IMR-90 (cell line): ENCODE measurements around the gene GGA2. TPM values are rescaled to one million over a fixed set of nuclear protein-coding genes. Genes with fewer than 3 reads are reported as not detected.

Experiments
- ATAC-seq: fragments of 200-7000 bp; cut with Tn5 transposase; 2 replicates; pipeline ENCODE4 v1.9.1; 2020; ENCODE audit warnings: low read depth, mild to moderate bottlenecking, moderate library complexity
- BruUV-seq: library from RNA; stranded (reverse); fragments of 400-500 nt; replicated peaks from 2 replicates; lab custom pipeline; 2021; lab: Mats Ljungman, UMichigan
- CTCF ChIA-PET: fragments of 300-600 bp; formaldehyde crosslinking; extraction: SDS; loops from one replicate; lab custom pipeline; 2021; ENCODE audit warnings: antibody characterized with exemption; lab: Yijun Ruan, JAX
- POLR2A ChIA-PET: fragments of 300-600 bp; sonication (Branson Sonifier 250); formaldehyde crosslinking; loops from one replicate; lab custom pipeline; 2022; ENCODE audit warnings: antibody characterized with exemption; ENCODE audit not compliant: unreplicated experiment; lab: Charles Lee
- DNase-seq: peaks from one replicate; pipeline ENCODE4 v3.0.0; 2013
- H2AFZ ChIP-seq: replicated peaks from 2 replicates; pipeline ENCODE3; 2013; ENCODE audit warnings: low read length, mild to moderate bottlenecking; ENCODE audit not compliant: poor library complexity
- H2AK5ac ChIP-seq: 2 replicates; pipeline ENCODE4 v1.6.1; 2013; ENCODE audit warnings: low read depth, low read length, inconsistent platforms
- H2AK9ac ChIP-seq: replicated peaks from 2 replicates; pipeline ENCODE3; 2013; ENCODE audit warnings: mild to moderate bottlenecking, low read depth, low read length, moderate library complexity; ENCODE audit not compliant: poor library complexity
- H2BK120ac ChIP-seq: 2 replicates; pipeline ENCODE4 v1.6.1; 2013; ENCODE audit warnings: low read depth, low read length, inconsistent platforms
- H2BK15ac ChIP-seq: 3 replicates; pipeline ENCODE4 v1.6.1; 2013; ENCODE audit warnings: low read depth, low read length, inconsistent platforms
- H2BK20ac ChIP-seq: 2 replicates; pipeline ENCODE4 v1.6.1; 2013; ENCODE audit warnings: low read depth, mild to moderate bottlenecking, inconsistent platforms, low read length, moderate library complexity
- H2BK5ac ChIP-seq: 2 replicates; pipeline ENCODE4 v1.6.1; 2013; ENCODE audit warnings: mild to moderate bottlenecking, low read depth, low read length, inconsistent platforms; ENCODE audit not compliant: poor library complexity, severe bottlenecking
- H3K14ac ChIP-seq: replicated peaks from 2 replicates; pipeline ENCODE4 v1.6.1; 2013; ENCODE audit warnings: low read depth, low read length, inconsistent platforms
- H3K18ac ChIP-seq: 2 replicates; pipeline ENCODE4 v1.6.1; 2013; ENCODE audit warnings: low read depth, low read length, control low read depth
- H3K23ac ChIP-seq: 2 replicates; pipeline ENCODE4 v1.6.1; 2013; ENCODE audit warnings: low read depth, low read length, inconsistent platforms
- H3K27ac ChIP-seq: 2 replicates; pipeline ENCODE4 v1.5.1; 2013; ENCODE audit warnings: mild to moderate bottlenecking, control low read depth, low read length; ENCODE audit not compliant: insufficient read depth
- H3K27me3 ChIP-seq: 2 replicates; pipeline ENCODE4 v1.6.1; 2013; ENCODE audit warnings: low read length; ENCODE audit not compliant: control insufficient read depth, insufficient read depth
- H3K36me3 ChIP-seq: 2 replicates; pipeline ENCODE4 v1.6.1; 2013; ENCODE audit warnings: low read length, mixed read lengths; ENCODE audit not compliant: control insufficient read depth, insufficient read depth
- H3K4ac ChIP-seq: 2 replicates; pipeline ENCODE4 v1.6.1; 2013; ENCODE audit warnings: low read depth, low read length, inconsistent platforms
- H3K4me1 ChIP-seq: 2 replicates; pipeline ENCODE4 v1.6.1; 2013; ENCODE audit warnings: low read length, mixed read lengths; ENCODE audit not compliant: control insufficient read depth, insufficient read depth
- H3K4me2 ChIP-seq: 2 replicates; pipeline ENCODE4 v1.6.1; 2013; ENCODE audit warnings: low read depth, mild to moderate bottlenecking, control low read depth, low read length, moderate library complexity
- H3K4me3 ChIP-seq: 2 replicates; pipeline ENCODE4 v1.5.1; 2013; ENCODE audit warnings: low read depth, mild to moderate bottlenecking, control low read depth, low read length, moderate library complexity; ENCODE audit not compliant: insufficient read depth
- H3K56ac ChIP-seq: 2 replicates; pipeline ENCODE4 v1.6.1; 2013; ENCODE audit warnings: low read length, inconsistent platforms; ENCODE audit not compliant: insufficient read depth; ENCODE audit errors: extremely low read depth
- H3K79me1 ChIP-seq, 2 experiments: 2 replicates each; pipeline ENCODE4 v1.6.1; 2013; ENCODE audit warnings: low read length in 2 of 2, inconsistent platforms in 1 of 2, low read depth in 1 of 2
- H3K9ac ChIP-seq: 2 replicates; pipeline ENCODE4 v1.6.1; 2013; ENCODE audit warnings: low read depth, low read length, control low read depth
- H3K9me1 ChIP-seq: 2 replicates; pipeline ENCODE4 v1.6.1; 2013; ENCODE audit warnings: low read length, inconsistent platforms; ENCODE audit not compliant: insufficient read depth
- H3K9me3 ChIP-seq: 2 replicates; pipeline ENCODE4 v1.6.1; 2013; ENCODE audit warnings: low read length; ENCODE audit not compliant: control insufficient read depth, insufficient read depth
- H4K20me1 ChIP-seq: 2 replicates; pipeline ENCODE4 v1.6.1; 2013; ENCODE audit warnings: low read length, inconsistent platforms; ENCODE audit not compliant: insufficient read depth
- H4K5ac ChIP-seq: 2 replicates; pipeline ENCODE4 v1.6.1; 2013; ENCODE audit warnings: mild to moderate bottlenecking, low read depth, low read length, control low read depth
- H4K8ac ChIP-seq, 2 experiments: 2 replicates each; pipeline ENCODE4 v1.6.1; 2013; ENCODE audit warnings: low read depth in 2 of 2, low read length in 2 of 2, control low read depth in 1 of 2, inconsistent platforms in 1 of 2
- H4K91ac ChIP-seq: 2 replicates; pipeline ENCODE4 v1.6.1; 2013; ENCODE audit warnings: low read depth, low read length, inconsistent platforms; ENCODE audit not compliant: insufficient read depth
- BHLHE40 ChIP-seq: fragments of 150-350 bp; IDR thresholded peaks from 2 replicates; pipeline ENCODE4 v1.6.1; 2016; ENCODE audit warnings: mild to moderate bottlenecking, low read depth, low read length
- CEBPB ChIP-seq: IDR thresholded peaks from 2 replicates; pipeline ENCODE4 v1.6.1; 2012; ENCODE audit warnings: low read depth, low read length, improper control_type of control experiment
- CHD1 ChIP-seq: IDR thresholded peaks from 2 replicates; pipeline ENCODE4 v1.6.1; 2012; ENCODE audit warnings: low read depth, low read length, improper control_type of control experiment
- ELK1 ChIP-seq: fragments of 150-350 bp; IDR thresholded peaks from 2 replicates; pipeline ENCODE4 v1.6.1; 2016; ENCODE audit warnings: low read depth, mild to moderate bottlenecking, low read length, moderate library complexity, borderline replicate concordance
- MAFK ChIP-seq: IDR thresholded peaks from 2 replicates; pipeline ENCODE4 v1.6.1; 2012; ENCODE audit warnings: low read depth, low read length, improper control_type of control experiment
- MAZ ChIP-seq: IDR thresholded peaks from 2 replicates; pipeline ENCODE4 v1.6.1; 2012; ENCODE audit warnings: low read depth, mild to moderate bottlenecking, low read length, improper control_type of control experiment, moderate library complexity, borderline replicate concordance
- MXI1 ChIP-seq: IDR thresholded peaks from 2 replicates; pipeline ENCODE4 v1.6.1; 2012; ENCODE audit warnings: low read depth, mild to moderate bottlenecking, low read length, moderate library complexity, borderline replicate concordance
- NFE2L2 ChIP-seq: fragments of 150-350 bp; IDR thresholded peaks from 2 replicates; pipeline ENCODE4 v1.6.1; 2016; ENCODE audit warnings: low read depth, mild to moderate bottlenecking, low read length
- RCOR1 ChIP-seq: IDR thresholded peaks from 2 replicates; pipeline ENCODE4 v1.6.1; 2012; ENCODE audit warnings: mild to moderate bottlenecking, low read length, improper control_type of control experiment; ENCODE audit not compliant: insufficient replicate concordance
- RFX5 ChIP-seq: IDR thresholded peaks from 2 replicates; pipeline ENCODE4 v1.8.0; 2012; ENCODE audit warnings: low read depth, mild to moderate bottlenecking, low read length, moderate library complexity
- SMC3 ChIP-seq: fragments of 150-350 bp; IDR thresholded peaks from 2 replicates; pipeline ENCODE4 v1.6.1; 2016; ENCODE audit warnings: low read depth, mild to moderate bottlenecking, antibody characterized with exemption, low read length, moderate library complexity
- USF2 ChIP-seq: fragments of 150-350 bp; IDR thresholded peaks from 2 replicates; pipeline ENCODE4 v1.6.1; 2017; ENCODE audit warnings: mild to moderate bottlenecking, antibody characterized with exemption, low read length, low read depth
- WGBS, 2 experiments: methylation state at CpG; one replicate each; pipeline versions ENCODE4 v1.1.5 to v1.1.7; 2013; ENCODE audit warnings: missing lambda C conversion rate in 2 of 2; ENCODE audit not compliant: insufficient read length in 1 of 2; ENCODE audit errors: extremely low coverage in 2 of 2; 5-methylcytosine and 5-hydroxymethylcytosine counted together
- dilution Hi-C: fragments of 300-500 bp; cut with HindIII; formaldehyde crosslinking; loops from one replicate; pipeline ENCODE4 v1.14.3; 2018; ENCODE audit warnings: low sequenced_read_pairs; ENCODE audit not compliant: unreplicated experiment
- in situ Hi-C: fragments of 300-500 bp; cut with MboI; formaldehyde crosslinking; loops from 3 replicates; pipeline ENCODE4 v1.14.3; 2019; ENCODE audit warnings: low sequenced_read_pairs, inconsistent platforms, mixed read lengths
- intact Hi-C: fragments of 100-400 bp; cut with micrococcal nuclease; formaldehyde crosslinking; loops from 2 replicates; pipeline ENCODE4 v1.10.0; 2022
- polyA plus RNA-seq, 3 experiments: library from polyadenylated mRNA; depleted of rRNA; stranded (reverse); fragments of >200 nt; gene quantifications; 2 replicates each; pipeline ENCODE4 v1.2.3, GENCODE V29; 2012; ENCODE audit warnings: low replicate concordance in 1 of 3
- total RNA-seq: library from RNA; depleted of rRNA; stranded (reverse); fragments of >200 nt; gene quantifications from 2 replicates; pipeline ENCODE4 v1.2.3, GENCODE V29; 2012

GGA2 gene
- total and polyA plus RNA-seq, 2 of the 4 experiments (the other 2 are of a cell fraction): 16.5 to 30.1 TPM

- Histone ChIP-seq H3K23ac (no peak overlapping the region), H3K4me2 (no peak overlapping the region), H3K9me1 (peaks cover 19% of the 10 kb centered on the region), H3K9ac (no peak overlapping the region), H4K5ac (no peak overlapping the region), H3K79me1 (peaks cover 29 to 76% of the 10 kb centered on the region in 2 experiments), H3K4ac (no peak overlapping the region), H4K91ac (no peak overlapping the region), H2BK15ac (no peak overlapping the region), H2AK5ac (no peak overlapping the region), H3K18ac (no peak overlapping the region), H3K27me3 (no peaks in the 10 kb centered on the region), H3K36me3 (peaks cover 4% of the 10 kb centered on the region), H2BK20ac (no peak overlapping the region), H3K9me3 (no peaks in the 10 kb centered on the region), H3K4me3 (no peak overlapping the region), H2BK5ac (no peak overlapping the region), H3K4me1 (peaks cover 11% of the 10 kb centered on the region), H4K8ac (no peak overlapping the region), H2AK9ac (no peak overlapping the region), H3K14ac (no peak overlapping the region), H4K20me1 (peaks cover 60% of the 10 kb centered on the region), H2AFZ (no peak overlapping the region), H2BK120ac (no peak overlapping the region), H3K56ac (no peak overlapping the region), H3K27ac (no peak overlapping the region)
- ChIA-PET CTCF (no interaction called here), POLR2A (no interaction called here)
- 100% methylated on average over 7 of the region's 20 CpGs; no CpG with 5 or more reads in 1 of the 2 experiments for WGBS, 2 experiments
- dilution Hi-C loops: no loop called here
- intact Hi-C loops: no loop called here
- no TSS peak for BruUV-seq
- no peak for ATAC-seq
- in situ Hi-C loops: no loop called here
- TF ChIP-seq USF2: no peak
- no peak for TF ChIP-seq CEBPB
- TF ChIP-seq MAFK: no peak
- no peak for TF ChIP-seq MXI1
- TF ChIP-seq MAZ: no peak
- no peak for TF ChIP-seq BHLHE40
- no peak for TF ChIP-seq RCOR1
- no peak for TF ChIP-seq SMC3
- TF ChIP-seq ELK1: no peak
- no peak for TF ChIP-seq NFE2L2
- TF ChIP-seq CHD1: no peak
- no peak for TF ChIP-seq RFX5
- DNase-seq: no peak
Measured at GRCh38 chr16:23500212-23500861, 10.0 kb downstream of the GGA2 start.
